Measurements from ENCODE around the gene ZNF469.

ZNF469 gene

GRCh38 chr16:88385112-88385594 lies 2.4 kb downstream of the ZNF469 start:
- no peak overlapping the region for H3K27ac ChIP-seq (ENCODE audit: low read depth, low read length)
- no peaks in the 10 kb centered on the region for H3K36me3 ChIP-seq (ENCODE audit: insufficient read depth, low read length)
- H3K27me3 ChIP-seq (ENCODE audit: control insufficient read depth in 1 of 2, insufficient read depth in 2 of 2, low read length in 2 of 2), result peaks cover 5 to 67% of the 10 kb centered on the region in 2 donors
- H3K4me3 ChIP-seq (ENCODE audit: low read depth in 1 of 2, low read length in 2 of 2), result no peak overlapping the region
- no peaks in the 10 kb centered on the region for H3K9me3 ChIP-seq (ENCODE audit: low read length)
- no peaks in the 10 kb centered on the region for H3K4me1 ChIP-seq (ENCODE audit: insufficient read depth, low read length)
- H3K9ac ChIP-seq (ENCODE audit: low read length), result no peak overlapping the region

GRCh38 chr16:88385831-88386815 lies 3.4 kb downstream of the ZNF469 start:
- no peaks in the 10 kb centered on the region for H3K4me1 ChIP-seq (ENCODE audit: insufficient read depth, low read length)
- no peak overlapping the region for H3K27ac ChIP-seq (ENCODE audit: low read depth, low read length)
- H3K4me3 ChIP-seq (ENCODE audit: low read depth in 1 of 2, low read length in 2 of 2), result no peak overlapping the region
- no peaks in the 10 kb centered on the region for H3K36me3 ChIP-seq (ENCODE audit: insufficient read depth, low read length)
- H3K9me3 ChIP-seq (ENCODE audit: low read length), result no peaks in the 10 kb centered on the region
- peaks cover 5 to 70% of the 10 kb centered on the region in 2 donors for H3K27me3 ChIP-seq (ENCODE audit: control insufficient read depth in 1 of 2, insufficient read depth in 2 of 2, low read length in 2 of 2)
- H3K9ac ChIP-seq (ENCODE audit: low read length), result no peak overlapping the region

- Histone ChIP-seq H3K9ac (ENCODE audit: low read length) (no peak overlapping the region), H3K27ac (ENCODE audit: low read depth, low read length) (no peak overlapping the region), H3K4me1 (ENCODE audit: insufficient read depth, low read length) (no peaks in the 10 kb centered on the region), H3K27me3 (ENCODE audit: control insufficient read depth in 1 of 2, insufficient read depth in 2 of 2, low read length in 2 of 2) (peaks cover 5 to 60% of the 10 kb centered on the region in 2 donors), H3K4me3 (ENCODE audit: low read depth in 1 of 2, low read length in 2 of 2) (no peak overlapping the region), H3K36me3 (ENCODE audit: insufficient read depth, low read length) (no peaks in the 10 kb centered on the region), H3K9me3 (ENCODE audit: low read length) (no peaks in the 10 kb centered on the region)
Observed at GRCh38 chr16:88387180-88387765, 4.5 kb downstream of the ZNF469 start.

GRCh38 chr16:88387941-88388627 lies 5.3 kb downstream of the ZNF469 start:
- Histone ChIP-seq H3K36me3 (ENCODE audit: insufficient read depth, low read length) (no peaks in the 10 kb centered on the region), H3K4me1 (ENCODE audit: insufficient read depth, low read length) (no peaks in the 10 kb centered on the region), H3K9ac (ENCODE audit: low read length) (no peak overlapping the region), H3K27ac (ENCODE audit: low read depth, low read length) (no peak overlapping the region), H3K27me3 (ENCODE audit: control insufficient read depth in 1 of 2, insufficient read depth in 2 of 2, low read length in 2 of 2) (peaks cover 5 to 56% of the 10 kb centered on the region in 2 donors), H3K9me3 (ENCODE audit: low read length) (no peaks in the 10 kb centered on the region), H3K4me3 (ENCODE audit: low read depth in 1 of 2, low read length in 2 of 2) (no peak overlapping the region)

- H3K36me3 ChIP-seq (ENCODE audit: insufficient read depth, low read length), result no peaks in the 10 kb centered on the region
- no peaks in the 10 kb centered on the region for H3K9me3 ChIP-seq (ENCODE audit: low read length)
- H3K4me1 ChIP-seq (ENCODE audit: insufficient read depth, low read length), result no peaks in the 10 kb centered on the region
- H3K4me3 ChIP-seq (ENCODE audit: low read depth in 1 of 2, low read length in 2 of 2), result no peak overlapping the region
- H3K27ac ChIP-seq (ENCODE audit: low read depth, low read length), result no peak overlapping the region
- H3K9ac ChIP-seq (ENCODE audit: low read length), result no peak overlapping the region
- H3K27me3 ChIP-seq (ENCODE audit: control insufficient read depth in 1 of 2, insufficient read depth in 2 of 2, low read length in 2 of 2), result peaks cover under 1 to 50% of the 10 kb centered on the region in 2 donors
Observed at GRCh38 chr16:88389191-88389590, 6.4 kb downstream of the ZNF469 start.

- no peaks in the 10 kb centered on the region for H3K36me3 ChIP-seq (ENCODE audit: insufficient read depth, low read length)
- H3K27ac ChIP-seq (ENCODE audit: low read depth, low read length), result no peak overlapping the region
- H3K4me3 ChIP-seq (ENCODE audit: low read depth in 1 of 2, low read length in 2 of 2), result no peak overlapping the region
- H3K27me3 ChIP-seq (ENCODE audit: control insufficient read depth in 1 of 2, insufficient read depth in 2 of 2, low read length in 2 of 2), result peaks cover 0 to 45% of the 10 kb centered on the region in 2 donors
- no peaks in the 10 kb centered on the region for H3K9me3 ChIP-seq (ENCODE audit: low read length)
- H3K9ac ChIP-seq (ENCODE audit: low read length), result no peak overlapping the region
- H3K4me1 ChIP-seq (ENCODE audit: insufficient read depth, low read length), result no peaks in the 10 kb centered on the region
Observed at GRCh38 chr16:88389621-88390160, 6.9 kb downstream of the ZNF469 start.

- no peaks in the 10 kb centered on the region for H3K4me1 ChIP-seq (ENCODE audit: insufficient read depth, low read length)
- no peak overlapping the region for H3K4me3 ChIP-seq (ENCODE audit: low read depth in 1 of 2, low read length in 2 of 2)
- peaks cover 0 to 39% of the 10 kb centered on the region in 2 donors for H3K27me3 ChIP-seq (ENCODE audit: control insufficient read depth in 1 of 2, insufficient read depth in 2 of 2, low read length in 2 of 2)
Observed at GRCh38 chr16:88390265-88390664, 7.5 kb downstream of the ZNF469 start.

GRCh38 chr16:88390735-88391134 lies 8.0 kb downstream of the ZNF469 start:
- peaks cover 0 to 34% of the 10 kb centered on the region in 2 donors for H3K27me3 ChIP-seq (ENCODE audit: control insufficient read depth in 1 of 2, insufficient read depth in 2 of 2, low read length in 2 of 2)
- no peak overlapping the region for H3K9ac ChIP-seq (ENCODE audit: low read length)
- H3K36me3 ChIP-seq (ENCODE audit: insufficient read depth, low read length), result no peaks in the 10 kb centered on the region
- no peaks in the 10 kb centered on the region for H3K9me3 ChIP-seq (ENCODE audit: low read length)
- no peaks in the 10 kb centered on the region for H3K4me1 ChIP-seq (ENCODE audit: insufficient read depth, low read length)
- H3K4me3 ChIP-seq (ENCODE audit: low read depth in 1 of 2, low read length in 2 of 2), result no peak overlapping the region
- no peak overlapping the region for H3K27ac ChIP-seq (ENCODE audit: low read depth, low read length)

More at GRCh38 chr16:88390265-88390664, 7.5 kb downstream of the ZNF469 start:
- no peaks in the 10 kb centered on the region for H3K36me3 ChIP-seq (ENCODE audit: insufficient read depth, low read length)
- H3K9ac ChIP-seq (ENCODE audit: low read length), result no peak overlapping the region
- H3K27ac ChIP-seq (ENCODE audit: low read depth, low read length), result no peak overlapping the region
- no peaks in the 10 kb centered on the region for H3K9me3 ChIP-seq (ENCODE audit: low read length)

GRCh38 chr16:88391144-88391850 lies 8.5 kb downstream of the ZNF469 start:
- H3K9me3 ChIP-seq (ENCODE audit: low read length), result no peaks in the 10 kb centered on the region
- no peaks in the 10 kb centered on the region for H3K36me3 ChIP-seq (ENCODE audit: insufficient read depth, low read length)
- peaks cover 0 to 30% of the 10 kb centered on the region in 2 donors for H3K27me3 ChIP-seq (ENCODE audit: control insufficient read depth in 1 of 2, insufficient read depth in 2 of 2, low read length in 2 of 2)
- no peak overlapping the region for H3K9ac ChIP-seq (ENCODE audit: low read length)
- H3K4me1 ChIP-seq (ENCODE audit: insufficient read depth, low read length), result no peaks in the 10 kb centered on the region
- H3K4me3 ChIP-seq (ENCODE audit: low read depth in 1 of 2, low read length in 2 of 2), result no peak overlapping the region
- H3K27ac ChIP-seq (ENCODE audit: low read depth, low read length), result no peak overlapping the region

GRCh38 chr16:88392111-88392510 lies 9.4 kb downstream of the ZNF469 start:
- H3K27ac ChIP-seq (ENCODE audit: low read depth, low read length), result no peak overlapping the region
- no peak overlapping the region for H3K4me3 ChIP-seq (ENCODE audit: low read depth in 1 of 2, low read length in 2 of 2)
- H3K9me3 ChIP-seq (ENCODE audit: low read length), result no peaks in the 10 kb centered on the region
- no peaks in the 10 kb centered on the region for H3K4me1 ChIP-seq (ENCODE audit: insufficient read depth, low read length)
- H3K36me3 ChIP-seq (ENCODE audit: insufficient read depth, low read length), result no peaks in the 10 kb centered on the region
- H3K9ac ChIP-seq (ENCODE audit: low read length), result no peak overlapping the region
- H3K27me3 ChIP-seq (ENCODE audit: control insufficient read depth in 1 of 2, insufficient read depth in 2 of 2, low read length in 2 of 2), result peaks cover 0 to 22% of the 10 kb centered on the region in 2 donors
